Peyer's patch (tissue), 4 donors: ENCODE data around the gene TEAD3.

Experiments
- POLR2A ChIP-seq, 2 donors: fragments of 450-650 bp; IDR thresholded peaks; one replicate each; pipeline ENCODE4 v1.5.1; 2017; ENCODE audit warnings: antibody characterized with exemption in 2 of 2, mild to moderate bottlenecking in 2 of 2, moderate library complexity in 2 of 2
- TF ChIP-seq, protein P1 (sequence below), 6 experiments: fragments of 450-650 bp in 4 of 6; fragments of 200-600 bp in 2 of 6; sonication (generic) in 1 of 6; IDR thresholded peaks; one replicate each; pipeline ENCODE4 v1.5.1; 2017 to 2019; ENCODE audit warnings: antibody characterized with exemption in 6 of 6, mild to moderate bottlenecking in 3 of 6, moderate library complexity in 1 of 6

DNA sequence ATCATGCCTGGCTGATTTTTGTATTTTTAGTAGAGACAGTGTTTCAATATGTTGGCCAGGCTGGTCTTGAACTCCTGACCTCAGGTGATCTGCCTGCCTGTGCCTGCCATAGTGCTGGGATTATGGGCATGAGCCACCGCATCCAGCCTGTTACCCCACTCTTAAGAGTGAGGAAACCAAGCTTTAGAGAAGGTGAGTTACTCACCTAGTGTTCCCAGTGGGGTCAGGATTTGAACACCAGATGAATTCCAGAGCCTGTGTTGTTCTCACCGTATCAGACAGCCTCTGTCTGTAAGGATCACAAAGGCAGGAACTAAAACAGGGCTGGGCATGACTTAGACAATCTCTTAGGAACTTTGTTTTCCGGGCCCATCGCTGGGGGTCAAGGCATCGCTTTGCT, 54.2 kb downstream of the TEAD3 start:
- TF ChIP-seq, protein P1, sequence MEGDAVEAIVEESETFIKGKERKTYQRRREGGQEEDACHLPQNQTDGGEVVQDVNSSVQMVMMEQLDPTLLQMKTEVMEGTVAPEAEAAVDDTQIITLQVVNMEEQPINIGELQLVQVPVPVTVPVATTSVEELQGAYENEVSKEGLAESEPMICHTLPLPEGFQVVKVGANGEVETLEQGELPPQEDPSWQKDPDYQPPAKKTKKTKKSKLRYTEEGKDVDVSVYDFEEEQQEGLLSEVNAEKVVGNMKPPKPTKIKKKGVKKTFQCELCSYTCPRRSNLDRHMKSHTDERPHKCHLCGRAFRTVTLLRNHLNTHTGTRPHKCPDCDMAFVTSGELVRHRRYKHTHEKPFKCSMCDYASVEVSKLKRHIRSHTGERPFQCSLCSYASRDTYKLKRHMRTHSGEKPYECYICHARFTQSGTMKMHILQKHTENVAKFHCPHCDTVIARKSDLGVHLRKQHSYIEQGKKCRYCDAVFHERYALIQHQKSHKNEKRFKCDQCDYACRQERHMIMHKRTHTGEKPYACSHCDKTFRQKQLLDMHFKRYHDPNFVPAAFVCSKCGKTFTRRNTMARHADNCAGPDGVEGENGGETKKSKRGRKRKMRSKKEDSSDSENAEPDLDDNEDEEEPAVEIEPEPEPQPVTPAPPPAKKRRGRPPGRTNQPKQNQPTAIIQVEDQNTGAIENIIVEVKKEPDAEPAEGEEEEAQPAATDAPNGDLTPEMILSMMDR (IDR thresholded peaks at IDR 0.05) = no peak
- no peak for TF ChIP-seq POLR2A (IDR thresholded peaks at IDR 0.05)
